Measurements from ENCODE around the gene TMEM150B. TPM values are rescaled to one million over a fixed set of nuclear protein-coding genes. Genes with fewer than 3 reads are reported as not detected.

The TMEM150B gene
- total and polyA plus RNA-seq, 2 donors (not counting 3 experiments of a cell fraction or from before 2014, with no cell fraction given), result not detected

GRCh38 chr19:55266840-55267239, 58.3 kb downstream of the TMEM150B start:
- ChIA-PET POLR2A (no interaction called here), CTCF (no interaction called here)
- H2AFZ ChIP-seq (ENCODE audit: low read depth, low read length), result no peak overlapping the region
- no peaks in the 10 kb centered on the region for H4K20me1 ChIP-seq (replicated peaks; ENCODE audit: control insufficient read depth, extremely low read depth, insufficient read depth, low read length)
- H3K27me3 ChIP-seq (ENCODE audit: control insufficient read depth in 2 of 2, insufficient read depth in 2 of 2, low read length in 2 of 2), result no peaks in the 10 kb centered on the region
- H3K9me3 ChIP-seq (replicated peaks; ENCODE audit: control insufficient read depth, insufficient read depth, low read length), result no peaks in the 10 kb centered on the region
- TF ChIP-seq MYC (IDR thresholded peaks at IDR 0.05; ENCODE audit: low read depth, low read length) (no peak), EZH2 (IDR thresholded peaks at IDR 0.05; ENCODE audit: borderline replicate concordance, low read depth, low read length, severe bottlenecking) (no peak), POLR2A (IDR thresholded peaks at IDR 0.05; ENCODE audit: low read depth, low read length) (no peak), POLR2AphosphoS5 (IDR thresholded peaks at IDR 0.05; ENCODE audit: insufficient read depth, low read depth, low read length) (no peak), MAX (IDR thresholded peaks at IDR 0.05; ENCODE audit: insufficient read depth, insufficient read length) (no peak), GATA2 (IDR thresholded peaks at IDR 0.05; ENCODE audit: insufficient read depth, insufficient read length, low read depth, low read length) (no peak), FOS (IDR thresholded peaks at IDR 0.05; ENCODE audit: borderline replicate concordance, insufficient read depth, low read length) (no peak), JUN (IDR thresholded peaks at IDR 0.05; ENCODE audit: borderline replicate concordance, insufficient read depth, insufficient read length, low read depth) (no peak), CTCF (IDR thresholded peaks at IDR 0.05; ENCODE audit: extremely low read depth in 1 of 2, insufficient read depth in 1 of 2, low read depth in 1 of 2, low read length in 2 of 2) (no peak)
- H3K9ac ChIP-seq (replicated peaks; ENCODE audit: extremely low read depth, insufficient read depth, low read length), result no peak overlapping the region
- no peaks in the 10 kb centered on the region for H3K36me3 ChIP-seq (ENCODE audit: control insufficient read depth in 2 of 2, extremely low read depth in 1 of 2, insufficient read depth in 2 of 2, low read length in 2 of 2)
- no peak overlapping the region for H3K4me3 ChIP-seq (replicated peaks in 1 of 3; ENCODE audit: insufficient read depth in 1 of 3, low read depth in 1 of 3, low read length in 3 of 3)
- no peaks in the 10 kb centered on the region for H3K9me1 ChIP-seq (replicated peaks; ENCODE audit: control insufficient read depth, extremely low read depth, insufficient read depth, low read length)
- no peak overlapping the region for H3K4me2 ChIP-seq (ENCODE audit: insufficient read depth, low read length)
- no peaks in the 10 kb centered on the region for H3K4me1 ChIP-seq (ENCODE audit: control insufficient read depth, extremely low read depth, insufficient read depth, low read length)
- intact Hi-C loops (cut with micrococcal nuclease) (no loop called here), dilution Hi-C loops (cut with MboI; ENCODE audit: extremely low pct_ligation_motif_present, low sequenced_read_pairs) (no loop called here)
- no TSS peak for BruUV-seq (replicated peaks)
- H3K79me2 ChIP-seq (ENCODE audit: control insufficient read depth, insufficient read depth, low read length), result no peaks in the 10 kb centered on the region
- no peak overlapping the region for H3K27ac ChIP-seq (ENCODE audit: insufficient read depth, low read depth, low read length)
- FAIRE-seq (no peak), DNase-seq (ENCODE audit: low read depth, low spot score) (no peak)
